Measurements from ENCODE around the gene LIPH. TPM values are rescaled to one million over a fixed set of nuclear protein-coding genes. Genes with fewer than 3 reads are reported as not detected.

Gene LIPH
- total RNA-seq, 1 donor from 2014 or later: not detected

DNA sequence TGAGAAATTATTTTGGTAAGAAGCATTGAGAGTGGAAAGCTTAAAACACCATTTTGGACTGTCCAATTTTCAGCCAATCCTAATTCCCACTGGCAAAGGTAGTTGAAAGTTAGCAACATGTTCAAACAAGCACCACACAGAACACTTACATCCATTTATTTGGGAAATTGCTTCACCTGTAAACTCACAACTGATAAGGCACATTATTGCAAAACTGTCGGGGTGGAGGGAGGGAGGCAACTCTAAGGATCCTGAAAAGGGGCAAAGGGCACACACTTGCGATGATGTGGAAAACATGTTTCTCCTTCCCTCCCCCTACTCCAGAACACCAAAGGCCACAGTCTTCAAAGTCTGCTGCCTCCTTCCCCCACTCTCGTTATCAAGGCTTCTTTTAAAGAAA, 62.9 kb downstream of the LIPH start:
- H3K27ac ChIP-seq: no peak overlapping the region
- Mint-ChIP-seq H3K9me3 (no peaks in the 10 kb centered on the region), H3K4me1 (no peaks in the 10 kb centered on the region), H3K36me3 (peaks cover 17% of the 10 kb centered on the region), H3K27me3 (ENCODE audit: insufficient read depth, low read depth) (no peaks in the 10 kb centered on the region), H3K27ac (no peak overlapping the region), H3K4me3 (no peak overlapping the region)
- H3K4me3 ChIP-seq: no peak overlapping the region
- H3K36me3 ChIP-seq: no peaks in the 10 kb centered on the region
- H3K27me3 ChIP-seq: no peaks in the 10 kb centered on the region
- DNase-seq (ENCODE audit: low spot score): no peak
- TF ChIP-seq EZH2phosphoT487 (IDR thresholded peaks at IDR 0.05): no peak
- no peak for TF ChIP-seq EZH2 (IDR thresholded peaks at IDR 0.05)
- TF ChIP-seq, protein P1, sequence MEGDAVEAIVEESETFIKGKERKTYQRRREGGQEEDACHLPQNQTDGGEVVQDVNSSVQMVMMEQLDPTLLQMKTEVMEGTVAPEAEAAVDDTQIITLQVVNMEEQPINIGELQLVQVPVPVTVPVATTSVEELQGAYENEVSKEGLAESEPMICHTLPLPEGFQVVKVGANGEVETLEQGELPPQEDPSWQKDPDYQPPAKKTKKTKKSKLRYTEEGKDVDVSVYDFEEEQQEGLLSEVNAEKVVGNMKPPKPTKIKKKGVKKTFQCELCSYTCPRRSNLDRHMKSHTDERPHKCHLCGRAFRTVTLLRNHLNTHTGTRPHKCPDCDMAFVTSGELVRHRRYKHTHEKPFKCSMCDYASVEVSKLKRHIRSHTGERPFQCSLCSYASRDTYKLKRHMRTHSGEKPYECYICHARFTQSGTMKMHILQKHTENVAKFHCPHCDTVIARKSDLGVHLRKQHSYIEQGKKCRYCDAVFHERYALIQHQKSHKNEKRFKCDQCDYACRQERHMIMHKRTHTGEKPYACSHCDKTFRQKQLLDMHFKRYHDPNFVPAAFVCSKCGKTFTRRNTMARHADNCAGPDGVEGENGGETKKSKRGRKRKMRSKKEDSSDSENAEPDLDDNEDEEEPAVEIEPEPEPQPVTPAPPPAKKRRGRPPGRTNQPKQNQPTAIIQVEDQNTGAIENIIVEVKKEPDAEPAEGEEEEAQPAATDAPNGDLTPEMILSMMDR (IDR thresholded peaks at IDR 0.05): no peak
- H4K20me1 ChIP-seq (ENCODE audit: low read depth): peaks cover 4% of the 10 kb centered on the region
- no peaks in the 10 kb centered on the region for H3F3A ChIP-seq (ENCODE audit: low read depth)
- H2AFZ ChIP-seq (replicated peaks): no peak overlapping the region
- no peaks in the 10 kb centered on the region for H3K79me2 ChIP-seq (ENCODE audit: low read depth)
- H3K4me2 ChIP-seq: no peak overlapping the region
- no peaks in the 10 kb centered on the region for H3K4me1 ChIP-seq
- H3K9me3 ChIP-seq (ENCODE audit: low read depth): no peaks in the 10 kb centered on the region
- no peak overlapping the region for H3K9ac ChIP-seq

DNA sequence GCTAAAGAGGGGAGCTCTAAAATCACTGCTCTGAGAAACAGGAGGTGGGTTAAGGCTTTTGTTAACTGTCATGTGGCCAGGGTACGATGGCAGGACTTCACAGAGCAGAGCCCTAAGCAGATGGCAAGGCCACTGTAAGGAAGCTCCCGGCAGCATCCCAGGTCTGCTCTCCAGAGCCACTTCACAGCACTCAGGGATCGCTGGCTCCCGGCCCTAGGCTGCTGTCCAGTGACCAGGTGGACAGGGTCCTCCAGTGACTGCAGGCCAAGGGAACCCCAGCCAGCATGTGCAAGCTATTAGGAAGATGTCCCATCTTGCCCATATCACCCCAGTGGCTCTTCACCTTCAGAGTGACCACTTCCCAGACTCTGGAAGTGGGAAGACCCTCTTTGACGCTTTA, 63.9 kb downstream of the LIPH start:
- H3K27me3 Mint-ChIP-seq (ENCODE audit: insufficient read depth, low read depth): no peaks in the 10 kb centered on the region
- Histone ChIP-seq H3K4me1 (no peaks in the 10 kb centered on the region), H3K9ac (no peak overlapping the region), H2AFZ (replicated peaks) (no peak overlapping the region), H3K79me2 (ENCODE audit: low read depth) (no peaks in the 10 kb centered on the region), H3K27ac (no peak overlapping the region), H3K27me3 (no peaks in the 10 kb centered on the region), H3F3A (ENCODE audit: low read depth) (no peaks in the 10 kb centered on the region), H3K9me3 (ENCODE audit: low read depth) (no peaks in the 10 kb centered on the region), H3K4me3 (no peak overlapping the region), H4K20me1 (ENCODE audit: low read depth) (peaks cover 4% of the 10 kb centered on the region), H3K36me3 (no peaks in the 10 kb centered on the region), H3K4me2 (no peak overlapping the region)
- DNase-seq (ENCODE audit: low spot score): no peak
- no peaks in the 10 kb centered on the region for H3K9me3 Mint-ChIP-seq
- H3K4me1 Mint-ChIP-seq: no peaks in the 10 kb centered on the region
- no peak overlapping the region for H3K27ac Mint-ChIP-seq
- H3K4me3 Mint-ChIP-seq: no peak overlapping the region
- TF ChIP-seq, protein P1 (IDR thresholded peaks at IDR 0.05): no peak
- peaks cover 11% of the 10 kb centered on the region for H3K36me3 Mint-ChIP-seq

DNA sequence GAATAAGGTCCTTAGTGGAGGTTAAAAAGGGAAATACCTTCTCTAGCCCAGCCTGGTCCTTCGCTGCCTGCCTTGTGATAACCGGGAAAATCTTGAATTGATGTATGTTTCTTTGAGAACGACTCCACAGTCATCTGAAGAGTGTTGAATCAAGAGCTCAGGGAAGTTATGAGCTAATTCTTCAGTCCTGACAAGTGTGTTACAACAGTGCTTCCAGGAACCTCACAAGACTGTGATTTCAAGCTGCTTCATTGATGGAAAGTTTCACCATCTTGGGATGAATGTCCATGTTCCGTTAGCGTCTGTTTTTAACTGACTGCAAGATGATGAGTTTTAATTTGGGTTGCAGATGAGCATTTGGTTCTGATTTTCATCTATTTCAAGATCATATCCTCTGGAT, 66.0 kb downstream of the LIPH start:
- Mint-ChIP-seq H3K9me3 (no peaks in the 10 kb centered on the region), H3K36me3 (peaks cover 15% of the 10 kb centered on the region), H3K27ac (no peak overlapping the region), H3K4me3 (no peak overlapping the region), H3K4me1 (no peaks in the 10 kb centered on the region), H3K27me3 (ENCODE audit: insufficient read depth, low read depth) (no peaks in the 10 kb centered on the region)
- Histone ChIP-seq H3K9me3 (ENCODE audit: low read depth) (no peaks in the 10 kb centered on the region), H3K4me1 (no peaks in the 10 kb centered on the region), H4K20me1 (ENCODE audit: low read depth) (peaks cover 4% of the 10 kb centered on the region), H3K36me3 (no peaks in the 10 kb centered on the region), H3K4me2 (no peak overlapping the region), H3K4me3 (no peak overlapping the region), H3K27ac (no peak overlapping the region), H3K79me2 (ENCODE audit: low read depth) (no peaks in the 10 kb centered on the region), H2AFZ (replicated peaks) (no peak overlapping the region), H3K9ac (no peak overlapping the region), H3F3A (ENCODE audit: low read depth) (no peaks in the 10 kb centered on the region), H3K27me3 (no peaks in the 10 kb centered on the region)
- TF ChIP-seq EZH2phosphoT487 (IDR thresholded peaks at IDR 0.05): no peak
- TF ChIP-seq, protein P1 (IDR thresholded peaks at IDR 0.05): no peak
- TF ChIP-seq EZH2 (IDR thresholded peaks at IDR 0.05): no peak
- no peak for DNase-seq (ENCODE audit: low spot score)

DNA sequence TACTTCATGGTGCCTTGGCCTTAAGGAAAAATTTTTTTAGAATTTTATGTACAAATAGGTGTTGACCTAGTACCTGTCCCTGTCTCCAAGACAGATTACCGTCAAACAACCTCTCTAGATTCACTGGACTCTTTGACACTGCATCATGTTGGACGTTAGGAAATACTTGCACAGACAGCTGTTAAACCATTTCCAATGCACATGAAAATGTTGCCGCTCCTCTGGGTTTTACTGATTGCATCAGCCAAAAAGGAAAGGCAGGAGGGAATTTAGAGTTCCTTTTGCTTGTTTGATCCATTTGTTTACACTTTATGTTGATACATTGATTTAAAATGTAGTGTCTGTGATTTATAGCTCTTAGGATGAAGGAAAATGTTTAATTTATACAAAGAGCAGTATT, 68.1 kb downstream of the LIPH start:
- TF ChIP-seq EZH2 (IDR thresholded peaks at IDR 0.05): no peak
- Histone ChIP-seq H2AFZ (replicated peaks) (no peak overlapping the region), H3K4me1 (no peaks in the 10 kb centered on the region), H3K4me3 (no peak overlapping the region), H3F3A (ENCODE audit: low read depth) (no peaks in the 10 kb centered on the region), H3K36me3 (no peaks in the 10 kb centered on the region), H4K20me1 (ENCODE audit: low read depth) (peaks cover 4% of the 10 kb centered on the region), H3K9ac (no peak overlapping the region), H3K79me2 (ENCODE audit: low read depth) (no peaks in the 10 kb centered on the region), H3K27ac (no peak overlapping the region), H3K9me3 (ENCODE audit: low read depth) (no peaks in the 10 kb centered on the region), H3K27me3 (no peaks in the 10 kb centered on the region), H3K4me2 (no peak overlapping the region)
- Mint-ChIP-seq H3K27ac (no peak overlapping the region), H3K4me3 (no peak overlapping the region), H3K4me1 (no peaks in the 10 kb centered on the region), H3K27me3 (ENCODE audit: insufficient read depth, low read depth) (no peaks in the 10 kb centered on the region), H3K9me3 (no peaks in the 10 kb centered on the region), H3K36me3 (peaks cover 14% of the 10 kb centered on the region)
- no peak for DNase-seq (ENCODE audit: low spot score)
